Right ventricle myocardium inferior (tissue), 1 donor: ENCODE measurements around the gene PRCP. TPM values are rescaled to one million over a fixed set of nuclear protein-coding genes. Genes with fewer than 3 reads are reported as not detected.

Source experiments
- total RNA-seq: library from RNA; stranded (reverse); fragmentation: NEBNext Ultra II Directional; extraction: Animal tissue kit (Norgen Biotek cat#: 25700); gene quantifications from one replicate; pipeline ENCODE4 v1.2.1, GENCODE V29; 2021
- donor health status: DM: no; HTN: yes; CAD: no; lungs with severe emphysema.

PRCP gene
- total RNA-seq, 1 donor from 2014 or later, result 43.4 TPM

Other genes with a start within 250 kb of the PRCP start
- 0.08 TPM for gene FAM181B, start 166.6 kb downstream of the PRCP start, total RNA-seq
- gene DDIAS, start 1.3 kb upstream of the PRCP start, total RNA-seq, result 0.95 TPM
- 28.2 TPM for gene RAB30, start 171.5 kb upstream of the PRCP start, total RNA-seq